Uterus (tissue), 2 donors: ENCODE results near the gene OPCML.

Source experiments
- CTCF ChIP-seq, 4 experiments: fragments of 200-600 bp in 2 of 4; fragments of 450-650 bp in 2 of 4; sonication (generic) in 2 of 4; IDR thresholded peaks; one replicate each; pipeline ENCODE4 v1.5.1; 2016 to 2019; ENCODE audit warnings: antibody characterized with exemption in 4 of 4, mild to moderate bottlenecking in 2 of 4, moderate library complexity in 1 of 4
- POLR2A ChIP-seq, 2 donors: fragments of 450-650 bp; IDR thresholded peaks; one replicate each; pipeline ENCODE4 v1.6.1; 2016; ENCODE audit warnings: antibody characterized with exemption in 2 of 2, mild to moderate bottlenecking in 1 of 2, moderate library complexity in 1 of 2

GRCh38 chr11:133123366-133123765, 408.9 kb downstream of the OPCML start:
- TF ChIP-seq POLR2A (IDR thresholded peaks at IDR 0.05) (no peak), CTCF (IDR thresholded peaks at IDR 0.05) (no peak)
